ENCODE results near the gene CHAT.
A peak's percentile ranks its signal among the peaks of the same experiment; 100 is the strongest.

CHAT gene

DNA sequence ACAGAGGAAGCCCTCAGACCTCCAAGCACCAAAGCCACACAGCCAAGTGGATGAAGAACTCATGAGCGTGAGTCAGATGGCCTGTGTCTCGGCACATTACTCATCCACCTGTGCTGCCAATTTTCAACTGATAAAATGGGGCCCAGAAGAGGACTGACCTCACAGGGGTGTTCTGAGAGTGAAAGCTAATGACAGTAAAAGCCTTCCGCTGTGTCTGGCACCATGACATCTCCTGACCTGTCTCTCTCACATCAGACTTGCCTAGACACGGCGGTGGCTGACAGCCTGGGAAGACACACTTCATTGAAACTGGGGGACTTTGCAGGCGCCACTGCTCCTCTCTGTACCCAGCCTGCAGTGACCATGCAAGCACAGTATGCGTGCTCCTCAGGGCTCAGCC, 12.0 kb upstream of the CHAT start:
- DNase-seq (ENCODE audit: insufficient read length, low spot score), result no peak
- TF ChIP-seq TAF1 (IDR thresholded peaks at IDR 0.05; ENCODE audit: low read depth, low read length) (no peak), POLR2A (IDR thresholded peaks at IDR 0.05; ENCODE audit: low read depth, low read length) (no peak), SPI1 (IDR thresholded peaks at IDR 0.05; ENCODE audit: low read depth, low read length) (no peak)
- no peak for FAIRE-seq

GRCh38 chr10:49602380-49603023, 11.3 kb upstream of the CHAT start:
- FAIRE-seq (no peak), DNase-seq (ENCODE audit: insufficient read length, low spot score) (no peak)
- TF ChIP-seq POLR2AphosphoS5 (IDR thresholded peaks at IDR 0.05; ENCODE audit: low read depth, low read length), result no peak
- TF ChIP-seq POU2F2 (IDR thresholded peaks at IDR 0.05; ENCODE audit: low read depth, low read length), result no peak
- no peak for TF ChIP-seq POLR2A (IDR thresholded peaks at IDR 0.05; ENCODE audit: low read depth, low read length)
- TF ChIP-seq PAX5 (IDR thresholded peaks at IDR 0.05; ENCODE audit: insufficient read depth, low read length, severe bottlenecking), result no peak
- TF ChIP-seq SPI1 (IDR thresholded peaks at IDR 0.05; ENCODE audit: low read depth, low read length), result no peak
- no peak for TF ChIP-seq TAF1 (IDR thresholded peaks at IDR 0.05; ENCODE audit: low read depth, low read length)

- FAIRE-seq (no peak), DNase-seq (ENCODE audit: insufficient read length, low spot score) (no peak)
- no peak for TF ChIP-seq SPI1 (IDR thresholded peaks at IDR 0.05; ENCODE audit: low read depth, low read length)
- no peak for TF ChIP-seq PAX5 (IDR thresholded peaks at IDR 0.05; ENCODE audit: insufficient read depth, low read length, severe bottlenecking)
- no peak for TF ChIP-seq POU2F2 (IDR thresholded peaks at IDR 0.05; ENCODE audit: low read depth, low read length)
- no peak for TF ChIP-seq POLR2AphosphoS5 (IDR thresholded peaks at IDR 0.05; ENCODE audit: low read depth, low read length)
- no peak for TF ChIP-seq POLR2A (IDR thresholded peaks at IDR 0.05; ENCODE audit: low read depth, low read length)
- TF ChIP-seq TAF1 (IDR thresholded peaks at IDR 0.05; ENCODE audit: low read depth, low read length), result no peak
Measured at GRCh38 chr10:49605216-49605938, 8.5 kb upstream of the CHAT start.

DNA sequence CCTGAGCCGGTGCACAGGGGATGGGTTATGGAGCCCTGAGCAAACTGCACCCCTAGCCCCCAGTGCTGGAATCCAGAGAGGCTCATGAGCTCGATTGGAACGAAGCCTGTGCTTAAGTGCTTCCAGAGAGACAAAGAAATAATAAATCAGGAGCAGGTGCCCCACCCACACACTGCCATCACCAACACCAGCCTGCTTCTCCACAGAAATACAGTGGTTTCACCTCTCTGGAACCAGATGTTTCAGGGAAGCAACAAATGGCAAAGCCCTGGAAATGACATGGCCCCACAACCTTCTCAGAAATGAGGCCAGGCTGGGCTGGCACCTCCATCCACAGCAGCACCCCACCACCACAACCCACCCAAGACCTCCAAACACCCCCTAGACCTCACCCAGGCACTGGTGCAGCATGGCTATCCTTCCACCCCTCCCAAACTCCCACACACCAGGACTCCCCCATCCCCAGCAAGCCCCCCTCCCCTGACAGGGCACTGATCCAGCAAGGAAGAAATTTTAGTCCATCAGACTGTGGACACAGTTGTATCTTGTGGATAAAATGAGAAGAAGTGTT, 7.8 kb upstream of the CHAT start:
- no peak for DNase-seq (ENCODE audit: insufficient read length, low spot score)
- TF ChIP-seq POU2F2 (IDR thresholded peaks at IDR 0.05; ENCODE audit: low read depth, low read length) (no peak), TAF1 (IDR thresholded peaks at IDR 0.05; ENCODE audit: low read depth, low read length) (no peak), POLR2AphosphoS5 (IDR thresholded peaks at IDR 0.05; ENCODE audit: low read depth, low read length) (no peak), POLR2A (IDR thresholded peaks at IDR 0.05; ENCODE audit: low read depth, low read length) (no peak), SPI1 (IDR thresholded peaks at IDR 0.05; ENCODE audit: low read depth, low read length) (no peak), PAX5 (IDR thresholded peaks at IDR 0.05; ENCODE audit: insufficient read depth, low read length, severe bottlenecking) (no peak)
- FAIRE-seq, result no peak

- no peak for TF ChIP-seq POLR2A (IDR thresholded peaks at IDR 0.05; ENCODE audit: low read depth, low read length)
- TF ChIP-seq POLR2AphosphoS5 (IDR thresholded peaks at IDR 0.05; ENCODE audit: low read depth, low read length), result no peak
- no peak for TF ChIP-seq PAX5 (IDR thresholded peaks at IDR 0.05; ENCODE audit: insufficient read depth, low read length, severe bottlenecking)
- no peak for FAIRE-seq
- peak; percentile 83 for DNase-seq (ENCODE audit: insufficient read length, low spot score)
Measured at GRCh38 chr10:49606981-49607535, 6.8 kb upstream of the CHAT start.

DNA sequence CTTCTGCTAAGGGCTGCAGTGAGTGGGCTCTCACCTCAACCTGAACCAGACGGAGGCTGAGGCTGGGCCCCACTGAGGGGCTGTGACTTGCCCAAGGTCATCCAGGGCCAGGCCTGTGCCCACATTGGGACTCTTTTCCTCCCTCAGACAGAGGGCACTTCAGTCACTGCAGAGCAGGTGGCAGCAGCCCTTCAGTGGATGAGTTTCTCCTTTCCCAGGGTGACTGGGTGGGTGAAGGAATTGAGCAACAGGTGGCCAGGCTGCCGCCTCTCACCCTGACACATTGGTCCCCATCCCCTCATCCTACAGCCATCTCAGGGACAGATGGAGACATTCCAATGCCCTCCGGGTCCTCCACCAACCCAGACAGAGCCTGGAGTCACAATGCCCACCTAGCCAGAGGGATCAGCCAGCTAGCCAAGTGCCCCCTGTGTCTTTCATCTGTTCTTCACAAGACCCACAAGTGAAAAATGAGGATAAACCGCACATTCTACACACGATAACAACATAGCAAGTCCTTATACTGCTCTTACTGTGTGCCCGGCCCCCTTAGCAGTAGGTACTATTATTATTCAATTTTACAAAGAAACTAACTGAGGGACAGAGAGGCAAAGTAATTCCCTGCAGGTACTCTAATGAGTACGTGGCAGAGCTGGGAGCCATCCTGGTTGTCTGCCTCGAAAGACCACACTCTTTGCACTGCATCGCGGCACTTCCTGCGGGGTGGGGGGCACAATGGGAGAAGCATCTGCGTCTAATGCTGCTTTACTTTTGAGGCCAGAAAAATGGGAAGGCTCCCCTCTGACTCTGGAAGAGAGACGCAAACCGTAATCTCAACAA, 5.5 kb upstream of the CHAT start:
- no peak for DNase-seq (ENCODE audit: insufficient read length, low spot score)
- no peak for FAIRE-seq
- TF ChIP-seq PAX5 (IDR thresholded peaks at IDR 0.05; ENCODE audit: insufficient read depth, low read length, severe bottlenecking) (no peak), SPI1 (IDR thresholded peaks at IDR 0.05; ENCODE audit: low read depth, low read length) (no peak), POU2F2 (IDR thresholded peaks at IDR 0.05; ENCODE audit: low read depth, low read length) (no peak), TAF1 (IDR thresholded peaks at IDR 0.05; ENCODE audit: low read depth, low read length) (no peak), POLR2A (IDR thresholded peaks at IDR 0.05; ENCODE audit: low read depth, low read length) (no peak), POLR2AphosphoS5 (IDR thresholded peaks at IDR 0.05; ENCODE audit: low read depth, low read length) (no peak)

DNA sequence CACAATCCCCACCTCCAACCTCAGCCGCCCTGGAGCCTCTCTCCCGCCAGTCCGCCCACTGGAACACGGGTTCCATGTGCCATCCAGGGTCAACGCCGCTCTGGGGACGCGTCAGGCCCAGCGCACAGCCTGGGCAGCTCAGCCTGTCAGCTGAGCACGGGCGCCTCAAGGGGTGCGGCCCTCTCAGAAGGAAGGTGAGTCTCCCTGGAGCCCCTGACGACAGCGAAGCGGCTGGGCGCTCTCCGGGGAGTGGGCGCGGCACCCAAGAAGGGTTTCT, 4.9 kb upstream of the CHAT start:
- TF ChIP-seq POLR2A (IDR thresholded peaks at IDR 0.05; ENCODE audit: low read depth, low read length) (no peak), PAX5 (IDR thresholded peaks at IDR 0.05; ENCODE audit: insufficient read depth, low read length, severe bottlenecking) (no peak), POLR2AphosphoS5 (IDR thresholded peaks at IDR 0.05; ENCODE audit: low read depth, low read length) (no peak), TAF1 (IDR thresholded peaks at IDR 0.05; ENCODE audit: low read depth, low read length) (no peak), POU2F2 (IDR thresholded peaks at IDR 0.05; ENCODE audit: low read depth, low read length) (no peak), SPI1 (IDR thresholded peaks at IDR 0.05; ENCODE audit: low read depth, low read length) (no peak)
- FAIRE-seq (no peak), DNase-seq (ENCODE audit: insufficient read length, low spot score) (no peak)

DNA sequence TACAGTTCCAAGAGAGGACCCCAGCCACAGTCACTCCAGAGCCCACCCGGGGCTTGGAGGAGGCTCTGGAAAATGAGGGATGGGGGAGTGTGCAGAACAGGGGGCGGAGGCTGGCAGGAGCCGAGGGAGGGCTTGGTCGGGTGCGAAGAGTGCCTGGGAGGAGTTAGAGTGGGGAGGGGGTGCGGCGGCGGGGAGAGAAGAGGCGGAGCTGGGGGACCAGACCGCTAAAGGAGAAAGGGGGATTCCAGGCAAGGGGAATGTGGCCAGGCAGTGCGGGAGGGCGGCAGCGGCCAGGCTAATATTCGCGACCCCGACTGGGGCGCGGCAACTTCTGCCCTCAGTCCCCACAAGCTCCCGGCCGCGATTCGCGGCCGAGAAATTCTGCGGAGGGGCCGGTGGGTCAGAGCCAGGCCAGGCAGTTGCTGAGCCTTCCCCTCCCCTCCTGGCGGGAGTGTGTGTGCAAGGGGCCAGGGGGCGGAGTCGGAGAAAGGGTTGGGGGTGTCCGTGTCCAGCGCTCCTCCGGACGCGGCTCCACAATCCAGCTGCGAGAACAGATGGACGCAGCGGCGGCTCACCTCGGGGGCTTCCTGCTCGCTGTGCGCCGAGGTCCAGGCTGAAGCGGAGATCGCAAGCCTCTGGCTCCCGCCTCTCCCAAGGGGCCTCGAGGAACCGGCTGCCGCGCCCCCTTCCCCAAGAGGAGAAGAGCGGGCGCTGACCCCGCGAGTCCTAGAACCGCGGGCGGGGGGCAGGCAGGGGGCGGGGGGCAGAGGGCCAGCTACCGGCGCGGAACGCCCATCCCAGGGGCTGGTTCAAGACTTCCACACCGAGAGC, 4.3 kb upstream of the CHAT start:
- no peak for TF ChIP-seq POU2F2 (IDR thresholded peaks at IDR 0.05; ENCODE audit: low read depth, low read length)
- no peak for TF ChIP-seq PAX5 (IDR thresholded peaks at IDR 0.05; ENCODE audit: insufficient read depth, low read length, severe bottlenecking)
- TF ChIP-seq SPI1 (IDR thresholded peaks at IDR 0.05; ENCODE audit: low read depth, low read length), result no peak
- TF ChIP-seq POLR2A (IDR thresholded peaks at IDR 0.05; ENCODE audit: low read depth, low read length), result no peak
- TF ChIP-seq POLR2AphosphoS5 (IDR thresholded peaks at IDR 0.05; ENCODE audit: low read depth, low read length), result no peak
- TF ChIP-seq TAF1 (IDR thresholded peaks at IDR 0.05; ENCODE audit: low read depth, low read length), result no peak
- DNase-seq (ENCODE audit: insufficient read length, low spot score), result no peak
- no peak for FAIRE-seq

All from GM12891 (cell line).